Measurements from ENCODE around the gene FBXO39.
"Not testable (repeated sequence)": the region's sequence is repeated elsewhere in the genome, so short reads cannot be mapped to it uniquely, and the experiment has no call there.

FBXO39 gene

GRCh38 chr17:6775871-6776405 is at the start of gene FBXO39:
TSS of gene FBXO39 (plus strand) at chr17:6776215. CDS start at chr17:6779869, 3,654 bp downstream.
- DNase-seq (ENCODE audit: low read depth): no peak

GRCh38 chr17:6729531-6729930 is 46.5 kb upstream of the FBXO39 start:
- no peak for DNase-seq (ENCODE audit: low read depth)

- not testable (repeated sequence) for DNase-seq (ENCODE audit: low read depth)
Observed at GRCh38 chr17:6746665-6747064, 29.4 kb upstream of the FBXO39 start.

GRCh38 chr17:6748617-6749016 is 27.4 kb upstream of the FBXO39 start:
- no peak for DNase-seq (ENCODE audit: low read depth)

GRCh38 chr17:6749519-6749918 is 26.5 kb upstream of the FBXO39 start:
- no peak for DNase-seq (ENCODE audit: low read depth)

- DNase-seq (ENCODE audit: low read depth): no peak
Observed at GRCh38 chr17:6752068-6752909, 23.7 kb upstream of the FBXO39 start.

- DNase-seq (ENCODE audit: low read depth): peak; percentile 30
Observed at GRCh38 chr17:6753006-6753445, 23.0 kb upstream of the FBXO39 start.

GRCh38 chr17:6753546-6753945 is 22.5 kb upstream of the FBXO39 start:
- no peak for DNase-seq (ENCODE audit: low read depth)

GRCh38 chr17:6755281-6755680 is 20.7 kb upstream of the FBXO39 start:
- DNase-seq (ENCODE audit: low read depth): no peak

- DNase-seq (ENCODE audit: low read depth): peak; percentile 30
Observed at GRCh38 chr17:6755731-6756184, 20.3 kb upstream of the FBXO39 start, which contains the start of gene XAF1. TSS of gene XAF1 (plus strand) at chr17:6756046. CDS start at chr17:6756079, 33 bp downstream.

GRCh38 chr17:6756425-6757031 is 19.5 kb upstream of the FBXO39 start:
- no peak for DNase-seq (ENCODE audit: low read depth)

- no peak for DNase-seq (ENCODE audit: low read depth)
Observed at GRCh38 chr17:6757747-6758146, 18.3 kb upstream of the FBXO39 start.

- no peak for DNase-seq (ENCODE audit: low read depth)
Observed at GRCh38 chr17:6761779-6762178, 14.2 kb upstream of the FBXO39 start.

- DNase-seq (ENCODE audit: low read depth): no peak
Observed at GRCh38 chr17:6768447-6768846, 7.6 kb upstream of the FBXO39 start.

- no peak for DNase-seq (ENCODE audit: low read depth)
Observed at GRCh38 chr17:6772016-6772415, 4.0 kb upstream of the FBXO39 start.

GRCh38 chr17:6774906-6775305 is 1.1 kb upstream of the FBXO39 start:
- not testable (repeated sequence) for DNase-seq (ENCODE audit: low read depth)

- no peak for DNase-seq (ENCODE audit: low read depth)
Observed at GRCh38 chr17:6779411-6779810, 3.4 kb downstream of the FBXO39 start.

GRCh38 chr17:6780001-6780400 is 4.0 kb downstream of the FBXO39 start:
- DNase-seq (ENCODE audit: low read depth): no peak

GRCh38 chr17:6780886-6781285 is 4.9 kb downstream of the FBXO39 start:
- DNase-seq (ENCODE audit: low read depth): no peak

GRCh38 chr17:6782244-6782643 is 6.2 kb downstream of the FBXO39 start:
- no peak for DNase-seq (ENCODE audit: low read depth)

- no peak for DNase-seq (ENCODE audit: low read depth)
Observed at GRCh38 chr17:6786618-6787017, 10.6 kb downstream of the FBXO39 start.

- DNase-seq (ENCODE audit: low read depth): no peak
Observed at GRCh38 chr17:6787081-6787693, 11.2 kb downstream of the FBXO39 start.

GRCh38 chr17:6789146-6789545 is 13.1 kb downstream of the FBXO39 start:
- no peak for DNase-seq (ENCODE audit: low read depth)

Data from activated gamma-delta T cell treated with anti-CD3 and anti-CD28 coated beads, Interleukin-2, amount 50 U/mL, for 16 hours (primary cell).